ENCODE results near the gene SLC16A13.

Gene SLC16A13

GRCh38 chr17:6996256-6997011 lies 39.4 kb upstream of the SLC16A13 start:
- no peak for TF ChIP-seq CTCF (IDR thresholded peaks at IDR 0.05; ENCODE audit: extremely low read depth, missing control alignments)

GRCh38 chr17:6997171-6997570 lies 38.6 kb upstream of the SLC16A13 start:
- no peak for DNase-seq (ENCODE audit: low spot score)
- no peak for TF ChIP-seq CTCF (IDR thresholded peaks at IDR 0.05; ENCODE audit: extremely low read depth, missing control alignments)

More at GRCh38 chr17:6996256-6997011, 39.4 kb upstream of the SLC16A13 start:
- no peak for DNase-seq (ENCODE audit: low spot score)

GRCh38 chr17:6998855-6999508 lies 36.8 kb upstream of the SLC16A13 start:
- no peak for DNase-seq (ENCODE audit: low spot score)
- no peak for TF ChIP-seq CTCF (IDR thresholded peaks at IDR 0.05; ENCODE audit: extremely low read depth, missing control alignments)

GRCh38 chr17:7001318-7001961 lies 34.4 kb upstream of the SLC16A13 start:
- no peak for DNase-seq (ENCODE audit: low spot score)
- peak; percentile 38 for TF ChIP-seq CTCF (IDR thresholded peaks at IDR 0.05; ENCODE audit: extremely low read depth, missing control alignments)

GRCh38 chr17:7002288-7003047 lies 33.3 kb upstream of the SLC16A13 start:
- no peak for TF ChIP-seq CTCF (IDR thresholded peaks at IDR 0.05; ENCODE audit: extremely low read depth, missing control alignments)
- DNase-seq (ENCODE audit: low spot score): no peak

GRCh38 chr17:7003745-7004144 lies 32.1 kb upstream of the SLC16A13 start:
- TF ChIP-seq CTCF (IDR thresholded peaks at IDR 0.05; ENCODE audit: extremely low read depth, missing control alignments): no peak
- DNase-seq (ENCODE audit: low spot score): no peak

Measured in GM20000 (cell line).